H1 (cell line): ENCODE measurements around the gene ZSCAN21. TPM values are rescaled to one million over a fixed set of nuclear protein-coding genes. Genes with fewer than 3 reads are reported as not detected.

ENCODE experiments used
- CTCF ChIA-PET: fragments of 300-600 bp; sonication (Branson Sonifier 250); formaldehyde crosslinking; loops from one replicate; lab custom pipeline; 2021; ENCODE audit not compliant: partially characterized antibody; lab: Charles Lee
- POLR2A ChIA-PET: fragments of 300-600 bp; sonication (Branson Sonifier 250); formaldehyde crosslinking; loops from one replicate; lab custom pipeline; 2021; ENCODE audit warnings: inconsistent platforms; ENCODE audit not compliant: partially characterized antibody; lab: Charles Lee
- DNase-seq, 2 experiments: peaks; one replicate each; pipeline versions ENCODE4 v3.0.0 to v3.0.0-alpha.2; 2010 to 2022; ENCODE audit warnings: low spot score in 2 of 2, low read depth in 1 of 2, mixed read lengths in 1 of 2
- FAIRE-seq: peaks from 2 replicates; lab custom pipeline; 2011; peaks lifted over from hg19 to GRCh38; lab: Jason Lieb, UNC
- H2AFZ ChIP-seq: 2 replicates; pipeline ENCODE4 v1.8.1; 2012; ENCODE audit warnings: low read length, inconsistent platforms
- H2AK5ac ChIP-seq: 2 replicates; pipeline ENCODE4 v1.6.1; 2013; ENCODE audit warnings: low read depth, low read length
- H2BK120ac ChIP-seq: replicated peaks from 2 replicates; pipeline ENCODE3; 2013; ENCODE audit warnings: low read depth, low read length, inconsistent platforms
- H2BK12ac ChIP-seq: 2 replicates; pipeline ENCODE4 v1.6.1; 2013; ENCODE audit warnings: low read depth, low read length
- H2BK15ac ChIP-seq: 2 replicates; pipeline ENCODE4 v1.6.1; 2013; ENCODE audit warnings: low read length
- H2BK20ac ChIP-seq: 2 replicates; pipeline ENCODE4 v1.6.1; 2013; ENCODE audit warnings: low read length
- H2BK5ac ChIP-seq: 2 replicates; pipeline ENCODE4 v1.6.1; 2013; ENCODE audit warnings: low read depth, low read length
- H3K14ac ChIP-seq: 2 replicates; pipeline ENCODE4 v1.6.1; 2013; ENCODE audit warnings: inconsistent platforms; ENCODE audit not compliant: insufficient read length
- H3K18ac ChIP-seq: 2 replicates; pipeline ENCODE4 v1.6.1; 2013; ENCODE audit warnings: low read length; ENCODE audit errors: extremely low read depth
- H3K23ac ChIP-seq: 2 replicates; pipeline ENCODE4 v1.6.1; 2013; ENCODE audit warnings: inconsistent platforms; ENCODE audit not compliant: insufficient read length
- H3K23me2 ChIP-seq: 2 replicates; pipeline ENCODE4 v1.6.1; 2013; ENCODE audit warnings: low read depth, low read length
- H3K27ac ChIP-seq: 2 replicates; pipeline ENCODE4 v1.6.1; 2011; ENCODE audit warnings: low read depth, low read length, inconsistent platforms
- H3K27me3 ChIP-seq, 4 experiments: replicated peaks in 1 of 4; 1 replicate in 1 of 4; 2 replicates in 3 of 4; pipeline versions ENCODE4 v1.6.1 to v1.8.1; 2011 to 2013; ENCODE audit warnings: low read length in 3 of 4, mild to moderate bottlenecking in 3 of 4, inconsistent platforms in 2 of 4, mixed read lengths in 2 of 4, moderate library complexity in 1 of 4; ENCODE audit not compliant: control insufficient read depth in 3 of 4, insufficient read depth in 3 of 4; ENCODE audit errors: extremely low read depth in 1 of 4
- H3K36me3 ChIP-seq, 4 experiments: 2 replicates each; pipeline versions ENCODE4 v1.6.1 to v1.8.1; 2011 to 2013; ENCODE audit warnings: mild to moderate bottlenecking in 4 of 4, low read length in 3 of 4, moderate library complexity in 2 of 4, control low read depth in 1 of 4, inconsistent platforms in 1 of 4; ENCODE audit not compliant: insufficient read depth in 4 of 4, control insufficient read depth in 2 of 4
- H3K4ac ChIP-seq: replicated peaks from 2 replicates; pipeline ENCODE3; 2013; ENCODE audit warnings: low read length, low read depth, mixed read lengths, inconsistent platforms; ENCODE audit not compliant: insufficient read length
- H3K4me1 ChIP-seq, 4 experiments: replicated peaks in 1 of 4; 1 replicate in 1 of 4; 2 replicates in 3 of 4; pipeline versions ENCODE4 v1.6.1 to v1.8.1; 2011 to 2013; ENCODE audit warnings: low read length in 3 of 4, inconsistent platforms in 2 of 4, mixed read lengths in 1 of 4; ENCODE audit not compliant: insufficient read depth in 4 of 4, control insufficient read depth in 3 of 4
- H3K4me2 ChIP-seq, 2 experiments: 2 replicates each; pipeline versions ENCODE4 v1.6.1 to v1.8.1; 2011 to 2013; ENCODE audit warnings: low read depth in 2 of 2, low read length in 2 of 2, control low read depth in 1 of 2, inconsistent platforms in 1 of 2, mild to moderate bottlenecking in 1 of 2; ENCODE audit not compliant: insufficient read depth in 1 of 2
- H3K4me3 ChIP-seq, 4 experiments: fragments of 200-600, 300-600 bp in 1 of 4; sonication (generic), shearing (Covaris generic), sonication (Bioruptor Twin) in 1 of 4; 2 replicates each; pipeline versions ENCODE4 v1.5.1 to v1.8.1; 2011 to 2016; ENCODE audit warnings: low read length in 4 of 4, low read depth in 3 of 4, control low read depth in 2 of 4, inconsistent platforms in 2 of 4, mild to moderate bottlenecking in 2 of 4, mixed read lengths in 1 of 4, moderate library complexity in 1 of 4; ENCODE audit not compliant: insufficient read depth in 2 of 4; ENCODE audit errors: extremely low read depth in 1 of 4
- H3K56ac ChIP-seq: replicated peaks from 2 replicates; pipeline ENCODE3; 2013; ENCODE audit warnings: low read depth, mild to moderate bottlenecking, mixed read lengths, low read length, inconsistent platforms; ENCODE audit not compliant: insufficient read length
- H3K79me1 ChIP-seq: 2 replicates; pipeline ENCODE4 v1.6.1; 2013; ENCODE audit warnings: low read depth, low read length, control low read depth
- H3K79me2 ChIP-seq, 2 experiments: 2 replicates each; pipeline versions ENCODE4 v1.6.1 to v1.8.1; 2012 to 2013; ENCODE audit warnings: low read length in 2 of 2, mild to moderate bottlenecking in 2 of 2, inconsistent platforms in 1 of 2; ENCODE audit not compliant: insufficient read depth in 2 of 2, control insufficient read depth in 1 of 2
- H3K9ac ChIP-seq, 4 experiments: replicated peaks in 1 of 4; 1 replicate in 1 of 4; 2 replicates in 3 of 4; pipeline versions ENCODE4 v1.6.1 to v1.8.1; 2011 to 2013; ENCODE audit warnings: low read depth in 3 of 4, low read length in 3 of 4, control low read depth in 2 of 4, mild to moderate bottlenecking in 2 of 4, moderate library complexity in 2 of 4, inconsistent platforms in 1 of 4; ENCODE audit errors: extremely low read depth in 1 of 4
- H3K9me3 ChIP-seq, 2 experiments: 2 replicates each; pipeline versions ENCODE4 v1.6.1 to v1.8.1; 2012 to 2013; ENCODE audit warnings: mild to moderate bottlenecking in 2 of 2, moderate library complexity in 2 of 2, control low read depth in 1 of 2, inconsistent platforms in 1 of 2, low read depth in 1 of 2, low read length in 1 of 2, mixed read lengths in 1 of 2; ENCODE audit not compliant: insufficient read depth in 2 of 2
- H4K20me1 ChIP-seq, 2 experiments: replicated peaks in 1 of 2; 2 replicates each; pipeline versions ENCODE3 to v1.8.1; 2011 to 2013; ENCODE audit warnings: inconsistent platforms in 2 of 2, low read length in 2 of 2, mild to moderate bottlenecking in 1 of 2; ENCODE audit not compliant: insufficient read depth in 2 of 2, control insufficient read depth in 1 of 2
- H4K5ac ChIP-seq: 2 replicates; pipeline ENCODE4 v1.6.1; 2013; ENCODE audit warnings: low read length, low read depth, mixed read lengths, inconsistent platforms; ENCODE audit not compliant: insufficient read length
- H4K8ac ChIP-seq: 2 replicates; pipeline ENCODE4 v1.8.0; 2013; ENCODE audit warnings: mild to moderate bottlenecking, moderate library complexity, low read length, inconsistent platforms; ENCODE audit not compliant: insufficient read depth; ENCODE audit errors: extremely low read depth
- H4K91ac ChIP-seq: replicated peaks from 2 replicates; pipeline ENCODE3; 2013; ENCODE audit warnings: low read length, mixed read lengths, inconsistent platforms; ENCODE audit not compliant: insufficient read length
- BRCA1 ChIP-seq: IDR thresholded peaks from 2 replicates; pipeline ENCODE4 v1.6.1; 2012; ENCODE audit warnings: low read depth, low read length, improper control_type of control experiment
- CHD1 ChIP-seq: IDR thresholded peaks from 2 replicates; pipeline ENCODE4 v1.6.1; 2012; ENCODE audit warnings: low read depth, low read length, improper control_type of control experiment
- GTF2F1 ChIP-seq: IDR thresholded peaks from 2 replicates; pipeline ENCODE4 v1.6.1; 2012; ENCODE audit warnings: low read depth, low read length, improper control_type of control experiment, borderline replicate concordance
- MAFK ChIP-seq: IDR thresholded peaks from 2 replicates; pipeline ENCODE4 v1.6.1; 2012; ENCODE audit warnings: low read depth, mild to moderate bottlenecking, improper control_type of control experiment, low read length
- RBBP5 ChIP-seq: IDR thresholded peaks from 2 replicates; pipeline ENCODE4 v1.7.1; 2012; ENCODE audit warnings: low read depth, mild to moderate bottlenecking, inconsistent platforms, low read length, moderate library complexity, borderline replicate concordance
- RXRA ChIP-seq: IDR thresholded peaks from 2 replicates; pipeline ENCODE4 v1.6.1; 2011; ENCODE audit warnings: low read depth, mild to moderate bottlenecking, low read length, moderate library complexity; ENCODE audit not compliant: insufficient read depth
- SAP30 ChIP-seq: fragments of 300-600 bp; sonication (generic); IDR thresholded peaks from 2 replicates; pipeline ENCODE4 v1.7.1; 2012; ENCODE audit warnings: low read length, moderate library complexity, mild to moderate bottlenecking, inconsistent platforms; ENCODE audit not compliant: insufficient read depth, insufficient replicate concordance
- SIX5 ChIP-seq: IDR thresholded peaks from 2 replicates; pipeline ENCODE4 v1.6.1; 2011; ENCODE audit warnings: mild to moderate bottlenecking, low read depth, low read length
- SP1 ChIP-seq: IDR thresholded peaks from 2 replicates; pipeline ENCODE4 v1.6.1; 2011; ENCODE audit warnings: low read depth, low read length
- SP2 ChIP-seq: IDR thresholded peaks from 2 replicates; pipeline ENCODE4 v1.6.1; 2012; ENCODE audit warnings: mild to moderate bottlenecking, low read length, inconsistent platforms
- SUZ12 ChIP-seq: fragments of 200-600 bp; sonication (generic); IDR thresholded peaks from 2 replicates; pipeline ENCODE4 v1.6.1; 2012; ENCODE audit warnings: mild to moderate bottlenecking, inconsistent platforms, low read length, moderate library complexity, mixed read lengths
- YY1 ChIP-seq: IDR thresholded peaks from 2 replicates; pipeline ENCODE4 v1.6.1; 2011; ENCODE audit warnings: low read depth, mild to moderate bottlenecking, low read length
- WGBS, 2 experiments: shearing (Covaris generic) in 1 of 2; methylation state at CpG; one replicate each; pipeline versions ENCODE4 v1.1.6 to v1.1.7; 2013 to 2015; ENCODE audit warnings: low lambda C conversion rate in 2 of 2, mixed read lengths in 2 of 2, inconsistent platforms in 1 of 2, low coverage in 1 of 2, missing lambda C conversion rate in 1 of 2; ENCODE audit not compliant: insufficient replicate concordance in 2 of 2, insufficient coverage in 1 of 2, insufficient read length in 1 of 2; ENCODE audit errors: extremely low coverage in 1 of 2, missing lambda C conversion rate in 1 of 2; 5-methylcytosine and 5-hydroxymethylcytosine counted together
- polyA plus RNA-seq, 7 experiments: library from polyadenylated mRNA; depleted of rRNA in 3 of 7; stranded (reverse) in 5 of 7; unstranded in 2 of 7; fragments of >200 nt in 5 of 7; fragments of 200-250 nt in 2 of 7; gene quantifications; 1 replicate in 5 of 7; 2 replicates in 1 of 7; 4 replicates in 1 of 7; pipeline versions ENCODE4 v1.2.1 to v1.2.3, GENCODE V29; 2011 to 2013; ENCODE audit warnings: missing spikeins in 2 of 7, mixed read lengths in 2 of 7
- total RNA-seq: library from RNA; stranded (reverse); fragmentation: NEBNext Ultra II Directional; extraction: Animal tissue kit (Norgen Biotek cat#: 25700); gene quantifications from 2 replicates; pipeline ENCODE4 v1.2.1, GENCODE V29; 2021
- TF ChIP-seq, protein P1 (sequence below): IDR thresholded peaks from 2 replicates; pipeline ENCODE4 v1.6.1; 2012; ENCODE audit warnings: low read length, inconsistent platforms

The ZSCAN21 gene
- total and polyA plus RNA-seq, 2 of the 8 experiments (the other 6 are each of a cell fraction or from before 2014, with no cell fraction given): 15.4 to 26.1 TPM

DNA sequence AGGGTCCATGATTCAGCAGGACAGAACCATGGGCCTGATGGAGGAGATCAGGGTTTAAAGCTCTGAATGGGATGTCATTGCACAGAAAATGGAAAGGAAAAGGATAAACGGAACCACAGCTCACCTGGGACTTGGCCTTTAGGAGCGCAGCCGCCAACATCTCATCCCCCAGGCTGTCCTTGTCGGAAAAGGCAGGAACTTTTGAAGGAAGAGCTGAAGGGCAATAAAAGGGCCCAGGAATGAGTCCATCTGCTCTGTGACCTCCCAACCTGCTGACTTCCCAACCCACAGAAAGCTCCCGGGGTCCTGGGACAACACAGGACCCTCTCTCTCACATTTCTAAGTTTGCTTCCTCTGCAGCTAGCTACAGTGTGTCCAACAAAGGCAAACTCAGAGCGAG is 25.8 kb downstream of the ZSCAN21 start:
- Histone ChIP-seq H3K36me3 (peaks cover 73 to 97% (median 87%) of the 10 kb centered on the region in 4 experiments), H3K23me2 (no peaks in the 10 kb centered on the region), H3K9me3 (peaks cover 53 to 61% of the 10 kb centered on the region in 2 experiments), H3K4me3 (no peak overlapping the region), H3K4me1 (peaks cover 0 to 4% (median 0%) of the 10 kb centered on the region in 4 experiments; a peak in 1 of 7 replicates), H3K14ac (no peak overlapping the region), H2BK15ac (no peak overlapping the region), H3K79me2 (peaks cover 22 to 40% of the 10 kb centered on the region in 2 experiments), H3K27ac (no peak overlapping the region), H3K18ac (no peak overlapping the region), H3K27me3 (no peaks in the 10 kb centered on the region; a peak in 1 of 7 replicates), H2BK12ac (no peak overlapping the region), H4K91ac (no peak overlapping the region), H2BK20ac (no peak overlapping the region), H4K20me1 (peaks cover 1 to 3% of the 10 kb centered on the region in 2 experiments), H4K8ac (no peak overlapping the region), H2AK5ac (no peak overlapping the region), H3K56ac (no peak overlapping the region), H3K23ac (no peak overlapping the region), H4K5ac (no peak overlapping the region), H3K9ac (no peak overlapping the region), H3K79me1 (peaks cover 4% of the 10 kb centered on the region), H3K4me2 (no peak overlapping the region), H2BK5ac (no peak overlapping the region), H2BK120ac (no peak overlapping the region), H2AFZ (no peak overlapping the region), H3K4ac (no peak overlapping the region)
- WGBS, 2 experiments: 94% methylated on average over 6 of the region's 6 CpGs; no CpG with 5 or more reads in 1 of the 2 experiments
- CTCF ChIA-PET: interaction anchor here (0.6 to 2.1 kb wide), 6 partner anchors 8 to 609 kb away, joined by 3 to 5 read pairs (median 3); no protein-coding TSS in a partner anchor
- FAIRE-seq (no peak), DNase-seq (no peak)
- POLR2A ChIA-PET: interaction anchor here (0.6 to 19.6 kb wide), 13 partner anchors 8 to 85 kb away, joined by 3 to 294 read pairs (median 4); partner anchors contain the start of genes AP4M1, COPS6, MCM7 and ZSCAN21
- TF ChIP-seq BRCA1 (no peak), RXRA (no peak), SAP30 (no peak), YY1 (no peak), GTF2F1 (no peak), RBBP5 (no peak), SIX5 (no peak), MAFK (no peak), SP1 (no peak), SUZ12 (no peak), SP2 (no peak), CHD1 (no peak)
- TF ChIP-seq, protein P1, sequence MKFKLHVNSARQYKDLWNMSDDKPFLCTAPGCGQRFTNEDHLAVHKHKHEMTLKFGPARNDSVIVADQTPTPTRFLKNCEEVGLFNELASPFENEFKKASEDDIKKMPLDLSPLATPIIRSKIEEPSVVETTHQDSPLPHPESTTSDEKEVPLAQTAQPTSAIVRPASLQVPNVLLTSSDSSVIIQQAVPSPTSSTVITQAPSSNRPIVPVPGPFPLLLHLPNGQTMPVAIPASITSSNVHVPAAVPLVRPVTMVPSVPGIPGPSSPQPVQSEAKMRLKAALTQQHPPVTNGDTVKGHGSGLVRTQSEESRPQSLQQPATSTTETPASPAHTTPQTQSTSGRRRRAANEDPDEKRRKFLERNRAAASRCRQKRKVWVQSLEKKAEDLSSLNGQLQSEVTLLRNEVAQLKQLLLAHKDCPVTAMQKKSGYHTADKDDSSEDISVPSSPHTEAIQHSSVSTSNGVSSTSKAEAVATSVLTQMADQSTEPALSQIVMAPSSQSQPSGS: no peak
